22Rv1 (cell line): ENCODE measurements around the gene NRP2.

Experiments
- ZFX ChIP-seq: fragments of 450-650 bp; IDR thresholded peaks from 2 replicates; pipeline ENCODE4 v1.6.1; 2017; ENCODE audit warnings: antibody characterized with exemption, borderline replicate concordance
- TF ChIP-seq, protein P1 (sequence below): fragments of 450-650 bp; IDR thresholded peaks from 2 replicates; pipeline ENCODE4 v1.5.1; 2017; ENCODE audit warnings: mild to moderate bottlenecking

DNA sequence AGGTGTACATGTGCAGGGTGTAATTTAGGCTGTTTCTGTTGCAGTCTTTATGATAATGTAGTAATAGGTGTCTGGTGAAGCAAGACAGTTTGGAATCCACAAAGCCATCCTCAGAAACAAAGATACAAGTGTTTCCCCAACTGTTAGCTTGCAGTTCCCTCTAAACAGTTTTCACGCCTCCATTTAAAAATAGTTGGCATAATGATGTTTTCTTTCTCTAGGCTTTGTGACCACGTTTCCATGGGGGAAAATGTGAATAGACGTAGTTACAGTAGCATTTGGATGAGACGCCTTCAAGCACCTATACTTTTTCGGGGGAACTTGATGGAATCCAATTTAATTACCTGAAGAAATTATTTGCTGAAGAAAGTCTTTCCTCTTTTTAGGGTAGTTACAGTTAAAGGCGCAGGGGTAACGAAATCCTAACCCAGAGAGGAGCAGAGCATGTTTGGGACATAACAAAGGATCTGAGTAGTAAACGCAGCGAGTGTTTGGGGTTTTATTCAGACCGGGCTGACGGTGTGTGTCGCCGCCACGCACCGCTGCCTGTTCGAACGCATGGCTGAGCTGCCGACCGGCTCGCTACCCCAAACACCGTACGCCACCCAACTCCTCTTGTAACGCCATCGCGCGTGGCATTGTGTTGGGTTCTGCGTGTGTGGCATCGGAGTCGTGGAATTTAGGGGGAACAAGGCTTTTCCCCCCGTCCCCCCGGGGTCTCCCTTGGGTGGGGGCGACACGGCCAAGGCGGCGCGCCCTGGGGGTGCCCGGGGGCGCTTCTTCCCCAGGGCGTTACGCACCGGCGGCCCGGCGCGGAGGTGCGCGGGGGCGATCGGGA is 681 bp upstream of the NRP2 start:
- TF ChIP-seq, protein P1, sequence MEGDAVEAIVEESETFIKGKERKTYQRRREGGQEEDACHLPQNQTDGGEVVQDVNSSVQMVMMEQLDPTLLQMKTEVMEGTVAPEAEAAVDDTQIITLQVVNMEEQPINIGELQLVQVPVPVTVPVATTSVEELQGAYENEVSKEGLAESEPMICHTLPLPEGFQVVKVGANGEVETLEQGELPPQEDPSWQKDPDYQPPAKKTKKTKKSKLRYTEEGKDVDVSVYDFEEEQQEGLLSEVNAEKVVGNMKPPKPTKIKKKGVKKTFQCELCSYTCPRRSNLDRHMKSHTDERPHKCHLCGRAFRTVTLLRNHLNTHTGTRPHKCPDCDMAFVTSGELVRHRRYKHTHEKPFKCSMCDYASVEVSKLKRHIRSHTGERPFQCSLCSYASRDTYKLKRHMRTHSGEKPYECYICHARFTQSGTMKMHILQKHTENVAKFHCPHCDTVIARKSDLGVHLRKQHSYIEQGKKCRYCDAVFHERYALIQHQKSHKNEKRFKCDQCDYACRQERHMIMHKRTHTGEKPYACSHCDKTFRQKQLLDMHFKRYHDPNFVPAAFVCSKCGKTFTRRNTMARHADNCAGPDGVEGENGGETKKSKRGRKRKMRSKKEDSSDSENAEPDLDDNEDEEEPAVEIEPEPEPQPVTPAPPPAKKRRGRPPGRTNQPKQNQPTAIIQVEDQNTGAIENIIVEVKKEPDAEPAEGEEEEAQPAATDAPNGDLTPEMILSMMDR, result no peak
- no peak for TF ChIP-seq ZFX
